Activated T-cell treated with anti-CD3 and anti-CD28 coated beads, Interleukin-2, amount 50 U/mL, for 24 hours (primary cell): ENCODE results near the gene C17orf100.

Experiments used
- DNase-seq: peaks from one replicate; pipeline ENCODE4 v3.0.0-alpha.2; 2020
- H3K27ac Mint-ChIP-seq: 2 replicates; pipeline ENCODE4 v1.8.0; 2020; ENCODE audit warnings: mild to moderate bottlenecking, mixed read lengths
- H3K27me3 Mint-ChIP-seq: 2 replicates; pipeline ENCODE4 v1.8.0; 2020; ENCODE audit warnings: mixed read lengths
- H3K36me3 Mint-ChIP-seq: 2 replicates; pipeline ENCODE4 v1.8.0; 2020; ENCODE audit warnings: low read depth, mixed read lengths
- H3K4me1 Mint-ChIP-seq: 2 replicates; pipeline ENCODE4 v1.8.0; 2020; ENCODE audit warnings: low read depth, mixed read lengths
- H3K4me3 Mint-ChIP-seq: 2 replicates; pipeline ENCODE4 v1.8.0; 2020; ENCODE audit warnings: mild to moderate bottlenecking, moderate library complexity, mixed read lengths
- H3K9me3 Mint-ChIP-seq: 2 replicates; pipeline ENCODE4 v1.8.0; 2020; ENCODE audit warnings: mixed read lengths

Gene C17orf100

GRCh38 chr17:6701719-6702118, 50.2 kb downstream of the C17orf100 start:
- H3K27me3 Mint-ChIP-seq = peaks cover 8% of the 10 kb centered on the region
- no peaks in the 10 kb centered on the region for H3K36me3 Mint-ChIP-seq
- H3K4me1 Mint-ChIP-seq = peaks cover 3% of the 10 kb centered on the region
- DNase-seq = peak; percentile 49
- no peak overlapping the region for H3K4me3 Mint-ChIP-seq
- no peak overlapping the region for H3K27ac Mint-ChIP-seq
- no peaks in the 10 kb centered on the region for H3K9me3 Mint-ChIP-seq

- no peaks in the 10 kb centered on the region for H3K9me3 Mint-ChIP-seq
- H3K27me3 Mint-ChIP-seq = peaks cover 15% of the 10 kb centered on the region
- no peak overlapping the region for H3K27ac Mint-ChIP-seq
- H3K36me3 Mint-ChIP-seq = no peaks in the 10 kb centered on the region
- DNase-seq = no peak
- no peak overlapping the region for H3K4me3 Mint-ChIP-seq
- peaks cover 3% of the 10 kb centered on the region for H3K4me1 Mint-ChIP-seq
Measured at GRCh38 chr17:6702567-6703215, 51.1 kb downstream of the C17orf100 start.
